Esophagus muscularis mucosa (tissue), 4 donors: ENCODE results near the gene SAMD14.

Source experiments
- CTCF ChIP-seq, 3 experiments: fragments of 200-600 bp in 2 of 3; fragments of 450-650 bp in 1 of 3; sonication (generic) in 2 of 3; IDR thresholded peaks; one replicate each; pipeline ENCODE4 v1.5.1; 2017 to 2019; ENCODE audit warnings: antibody characterized with exemption in 3 of 3, mild to moderate bottlenecking in 2 of 3, moderate library complexity in 1 of 3
- EP300 ChIP-seq: sonication (generic); formaldehyde crosslinking; IDR thresholded peaks from one replicate; pipeline ENCODE4 v1.6.1; 2017; ENCODE audit warnings: antibody characterized with exemption
- POLR2A ChIP-seq: fragments of 450-650 bp; IDR thresholded peaks from one replicate; pipeline ENCODE4 v1.6.1; 2017; ENCODE audit warnings: antibody characterized with exemption, moderate library complexity, mild to moderate bottlenecking, low read depth
- POLR2AphosphoS5 ChIP-seq, 2 donors: sonication (generic); formaldehyde crosslinking; IDR thresholded peaks; one replicate each; pipeline ENCODE4 v1.6.1; 2017; ENCODE audit warnings: antibody characterized with exemption in 2 of 2

GRCh38 chr17:50141026-50141744 lies 11.2 kb upstream of the SAMD14 start:
- no peak for TF ChIP-seq POLR2AphosphoS5 (IDR thresholded peaks at IDR 0.05)
- no peak for TF ChIP-seq CTCF (IDR thresholded peaks at IDR 0.05)
- TF ChIP-seq EP300, result no peak
- TF ChIP-seq POLR2A, result no peak
